ENCODE measurements around the gene SRGAP3.

DNA sequence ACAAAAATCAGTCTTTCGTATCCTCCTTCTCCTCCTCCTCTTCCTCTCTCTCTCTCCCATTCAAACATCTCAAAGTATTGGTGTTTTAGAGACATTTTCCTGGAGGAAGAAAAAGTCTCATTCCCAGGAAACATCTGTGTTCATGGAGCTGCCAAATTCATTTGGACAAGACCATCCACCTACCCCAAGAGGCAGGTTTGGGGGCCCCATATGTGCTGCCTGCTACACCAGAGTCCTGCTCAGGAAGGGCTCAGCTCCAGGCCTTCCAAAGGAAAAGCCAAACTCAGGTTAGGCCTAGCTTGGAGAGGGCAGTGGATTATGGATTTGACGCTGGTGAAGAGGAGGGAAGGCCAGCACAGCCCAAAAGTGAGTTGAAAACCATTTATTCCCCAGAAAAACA is 131.2 kb downstream of the SRGAP3 start:
- TF ChIP-seq, protein P1, sequence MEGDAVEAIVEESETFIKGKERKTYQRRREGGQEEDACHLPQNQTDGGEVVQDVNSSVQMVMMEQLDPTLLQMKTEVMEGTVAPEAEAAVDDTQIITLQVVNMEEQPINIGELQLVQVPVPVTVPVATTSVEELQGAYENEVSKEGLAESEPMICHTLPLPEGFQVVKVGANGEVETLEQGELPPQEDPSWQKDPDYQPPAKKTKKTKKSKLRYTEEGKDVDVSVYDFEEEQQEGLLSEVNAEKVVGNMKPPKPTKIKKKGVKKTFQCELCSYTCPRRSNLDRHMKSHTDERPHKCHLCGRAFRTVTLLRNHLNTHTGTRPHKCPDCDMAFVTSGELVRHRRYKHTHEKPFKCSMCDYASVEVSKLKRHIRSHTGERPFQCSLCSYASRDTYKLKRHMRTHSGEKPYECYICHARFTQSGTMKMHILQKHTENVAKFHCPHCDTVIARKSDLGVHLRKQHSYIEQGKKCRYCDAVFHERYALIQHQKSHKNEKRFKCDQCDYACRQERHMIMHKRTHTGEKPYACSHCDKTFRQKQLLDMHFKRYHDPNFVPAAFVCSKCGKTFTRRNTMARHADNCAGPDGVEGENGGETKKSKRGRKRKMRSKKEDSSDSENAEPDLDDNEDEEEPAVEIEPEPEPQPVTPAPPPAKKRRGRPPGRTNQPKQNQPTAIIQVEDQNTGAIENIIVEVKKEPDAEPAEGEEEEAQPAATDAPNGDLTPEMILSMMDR (conservative IDR thresholded peaks at IDR 0.05) = no peak
- no peak for TF ChIP-seq ZFX (IDR thresholded peaks at IDR 0.05)

Measured in C4-2B (cell line).